HepG2 (cell line): ENCODE data around the gene LYRM4. TPM values are rescaled to one million over a fixed set of nuclear protein-coding genes. Genes with fewer than 3 reads are reported as not detected.

ENCODE experiments used
- ATAC-seq: fragments of 200-7000 bp; cut with Tn5 transposase; 3 replicates; pipeline ENCODE4 v1.9.1; 2020; ENCODE audit warnings: mild to moderate bottlenecking, moderate library complexity
- BruUV-seq: library from RNA; stranded (reverse); fragments of 400-500 nt; replicated peaks from 2 replicates; lab custom pipeline; 2021; lab: Mats Ljungman, UMichigan
- CTCF ChIA-PET: fragments of 300-600 bp; formaldehyde crosslinking; extraction: SDS; loops from one replicate; lab custom pipeline; 2021; ENCODE audit warnings: low total read pairs, inconsistent platforms, low intra/inter-chr PET ratio; lab: Yijun Ruan, JAX
- POLR2A ChIA-PET: fragments of 350-600 bp; sonication (Branson Sonifier 250); formaldehyde crosslinking; loops from one replicate; lab custom pipeline; 2020; ENCODE audit warnings: antibody characterized with exemption, inconsistent platforms; lab: Yijun Ruan, JAX
- DNase-seq: peaks from one replicate; pipeline ENCODE4 v3.0.0-alpha.2; 2015; ENCODE audit warnings: low spot score
- FAIRE-seq: peaks from 3 replicates; lab custom pipeline; 2011; peaks lifted over from hg19 to GRCh38; lab: Jason Lieb, UNC
- H2AFZ ChIP-seq: one replicate; pipeline ENCODE4 v1.6.1; 2011; ENCODE audit warnings: low read length, inconsistent platforms
- H3K27ac ChIP-seq: fragments of 300-600 bp; 3 replicates; pipeline ENCODE4 v1.8.0; 2011; ENCODE audit warnings: mixed run types, mild to moderate bottlenecking, mixed read lengths, low read length, inconsistent platforms; ENCODE audit not compliant: insufficient read depth; ENCODE audit errors: extremely low read length
- H3K27me3 ChIP-seq, 2 experiments: fragments of 200-600 bp in 1 of 2; 2 replicates in 1 of 2; 3 replicates in 1 of 2; pipeline versions ENCODE4 v1.6.0 to v1.8.0; 2011; ENCODE audit warnings: low read length in 2 of 2, mild to moderate bottlenecking in 2 of 2, moderate library complexity in 2 of 2, inconsistent platforms in 1 of 2; ENCODE audit not compliant: insufficient read depth in 2 of 2, control insufficient read depth in 1 of 2
- H3K36me3 ChIP-seq, 2 experiments: fragments of 200-600 bp in 1 of 2; replicated peaks in 1 of 2; 2 replicates in 1 of 2; 3 replicates in 1 of 2; pipeline versions ENCODE4 v1.5.1 to v1.8.0; 2011; ENCODE audit warnings: low read length in 2 of 2, inconsistent platforms in 1 of 2; ENCODE audit not compliant: insufficient read depth in 2 of 2, control insufficient read depth in 1 of 2
- H3K4me1 ChIP-seq: 2 replicates; pipeline ENCODE4 v1.5.1; 2012; ENCODE audit warnings: low read length, inconsistent platforms; ENCODE audit not compliant: insufficient read depth
- H3K4me2 ChIP-seq: 2 replicates; pipeline ENCODE4 v1.6.0; 2011; ENCODE audit warnings: low read depth, low read length, inconsistent platforms
- H3K4me3 ChIP-seq, 3 experiments: fragments of 200-600 bp in 1 of 3; sonication (generic), shearing (Covaris generic) in 1 of 3; replicated peaks in 1 of 3; 2 replicates each; pipeline ENCODE4 v1.5.1; 2011 to 2016; ENCODE audit warnings: low read length in 3 of 3, inconsistent platforms in 2 of 3, low read depth in 2 of 3, mild to moderate bottlenecking in 2 of 3, control low read depth in 1 of 3, mixed read lengths in 1 of 3; ENCODE audit not compliant: insufficient read depth in 1 of 3
- H3K79me2 ChIP-seq: one replicate; pipeline ENCODE4 v1.6.1; 2011; ENCODE audit warnings: low read length, inconsistent platforms; ENCODE audit not compliant: insufficient read depth
- H3K9ac ChIP-seq: 2 replicates; pipeline ENCODE4 v1.6.0; 2011; ENCODE audit warnings: mild to moderate bottlenecking, low read depth, low read length, inconsistent platforms; ENCODE audit not compliant: insufficient read depth
- H3K9me3 ChIP-seq: 2 replicates; pipeline ENCODE4 v1.5.1; 2012; ENCODE audit warnings: mild to moderate bottlenecking, low read length
- H4K20me1 ChIP-seq: 2 replicates; pipeline ENCODE4 v1.6.0; 2011; ENCODE audit warnings: inconsistent platforms, mild to moderate bottlenecking, low read length, moderate library complexity; ENCODE audit not compliant: insufficient read depth
- BCL3 ChIP-seq: sonication (generic); formaldehyde crosslinking; IDR thresholded peaks from 2 replicates; pipeline ENCODE4 v1.5.1; 2020; ENCODE audit warnings: mild to moderate bottlenecking, missing genetic modification reagents, moderate library complexity
- CBFB ChIP-seq: sonication (generic); formaldehyde crosslinking; IDR thresholded peaks from 2 replicates; pipeline ENCODE4 v1.4.0; 2020; ENCODE audit warnings: missing genetic modification reagents
- CENPBD1 ChIP-seq: sonication (generic); formaldehyde crosslinking; IDR thresholded peaks from 2 replicates; pipeline ENCODE4 v1.8.0; 2022; ENCODE audit warnings: missing genetic modification reagents, low read depth, mild to moderate bottlenecking, borderline replicate concordance
- HCFC1 ChIP-seq: fragments of 150-350 bp; IDR thresholded peaks from 2 replicates; pipeline ENCODE4 v1.6.1; 2014; ENCODE audit warnings: low read depth, low read length
- KMT2A ChIP-seq: sonication (generic); formaldehyde crosslinking; IDR thresholded peaks from 2 replicates; pipeline ENCODE4 v1.4.0; 2020; ENCODE audit warnings: missing genetic modification reagents
- MXD4 ChIP-seq: IDR thresholded peaks from 2 replicates; pipeline ENCODE4 v1.6.1; 2016; ENCODE audit warnings: mild to moderate bottlenecking, missing biosample characterization, missing genetic modification reagents
- NFE2L1 ChIP-seq: sonication (generic); formaldehyde crosslinking; IDR thresholded peaks from 2 replicates; pipeline ENCODE4 v1.4.0; 2020; ENCODE audit warnings: missing genetic modification reagents, mild to moderate bottlenecking, borderline replicate concordance
- RBM22 ChIP-seq: fragments of 200-400 bp; formaldehyde crosslinking; optimal IDR thresholded peaks from 2 replicates; pipeline ENCODE3; 2017; ENCODE audit warnings: mild to moderate bottlenecking, low read length, moderate library complexity
- SNAPC2 ChIP-seq: sonication (generic); formaldehyde crosslinking; IDR thresholded peaks from 2 replicates; pipeline ENCODE4 v1.8.1; 2022; ENCODE audit warnings: mild to moderate bottlenecking, missing genetic modification reagents
- SOX13 ChIP-seq, 3 experiments: fragments of 450-650 bp in 1 of 3; sonication (generic) in 1 of 3; formaldehyde crosslinking in 1 of 3; IDR thresholded peaks in 2 of 3; conservative IDR thresholded peaks in 1 of 3; 2 replicates each; pipeline versions ENCODE4 v1.5.0 to v1.6.1; 2016 to 2020; ENCODE audit warnings: antibody characterized with exemption in 1 of 3, mild to moderate bottlenecking in 1 of 3, missing compliant biosample characterization in 1 of 3, missing genetic modification reagents in 1 of 3, moderate library complexity in 1 of 3
- XRCC5 ChIP-seq: fragments of 200-400 bp; formaldehyde crosslinking; optimal IDR thresholded peaks from 2 replicates; pipeline ENCODE3; 2017; ENCODE audit warnings: mild to moderate bottlenecking, low read length
- ZBTB21 ChIP-seq: sonication (generic); formaldehyde crosslinking; IDR thresholded peaks from 2 replicates; pipeline ENCODE4 v1.4.0; 2020; ENCODE audit warnings: missing genetic modification reagents
- ZC3H4 ChIP-seq: sonication (generic); formaldehyde crosslinking; IDR thresholded peaks from 2 replicates; pipeline ENCODE4 v1.4.0; 2020; ENCODE audit warnings: missing genetic modification reagents, borderline replicate concordance
- ZMYM2 ChIP-seq: sonication (generic); formaldehyde crosslinking; IDR thresholded peaks from 2 replicates; pipeline ENCODE4 v1.8.0; 2022; ENCODE audit warnings: mild to moderate bottlenecking, missing genetic modification reagents
- ZNF550 ChIP-seq: sonication (generic); formaldehyde crosslinking; IDR thresholded peaks from 2 replicates; pipeline ENCODE4 v1.4.0; 2020; ENCODE audit warnings: mild to moderate bottlenecking, missing genetic modification reagents, borderline replicate concordance
- ZNF816 ChIP-seq: sonication (generic); formaldehyde crosslinking; IDR thresholded peaks from 2 replicates; pipeline ENCODE4 v1.8.0; 2022; ENCODE audit warnings: missing genetic modification reagents, mild to moderate bottlenecking, borderline replicate concordance
- WGBS: methylation state at CpG from one replicate; pipeline ENCODE4 v1.1.6; 2017; ENCODE audit warnings: low lambda C conversion rate; 5-methylcytosine and 5-hydroxymethylcytosine counted together
- in situ Hi-C: cut with HindIII; loops from 2 replicates; pipeline ENCODE4 v1.10.0; 2017; ENCODE audit warnings: low pct_unique_long_range_greater_than_20kb; ENCODE audit not compliant: extremely low pct_ligation_motif_present
- intact Hi-C: fragments of 100-400 bp; cut with micrococcal nuclease; formaldehyde crosslinking; loops from one replicate; pipeline ENCODE4 v1.10.0; 2022; ENCODE audit not compliant: unreplicated experiment
- polyA plus RNA-seq, 8 experiments: library from polyadenylated mRNA; depleted of rRNA in 3 of 8; stranded (reverse) in 7 of 8; unstranded in 1 of 8; fragments of >200 nt; fragmentation: Illumina TruSeq in 4 of 8; extraction: Trizol in 4 of 8; gene quantifications; 2 replicates each; pipeline versions ENCODE4 v1.2.1 to v1.2.3, GENCODE V29; 2011 to 2016; ENCODE audit warnings: low read depth in 4 of 8, missing spikeins in 1 of 8, mixed read lengths in 1 of 8; ENCODE audit not compliant: insufficient read depth in 1 of 8
- total RNA-seq, 5 experiments: library from RNA; depleted of rRNA; stranded (reverse); fragments of >200 nt; fragmentation: Illumina TruSeq; extraction: Trizol; gene quantifications; 2 replicates each; pipeline ENCODE4 v1.2.3, GENCODE V29; 2016; ENCODE audit warnings: low read depth in 1 of 5

The LYRM4 gene
- total and polyA plus RNA-seq, 2 of the 13 experiments (the other 11 are each of a cell fraction or from before 2014, with no cell fraction given), result 64.6 to 67.5 TPM

- H3K36me3 ChIP-seq, result peaks cover 2% of the 10 kb centered on the region in 2 experiments; a peak in 2 of 5 replicates
- H3K27ac ChIP-seq, result no peak overlapping the region
- DNase-seq (no peak), ATAC-seq (no peak), FAIRE-seq (no peak)
- no peak for TF ChIP-seq ZNF550 (CRISPR knock-in tag)
- TF ChIP-seq CBFB (CRISPR knock-in tag), result no peak
- in situ Hi-C loops (loop anchor here (5.0 kb wide), 1 partner anchor 231 kb away; no protein-coding TSS in a partner anchor), intact Hi-C loops (no loop called here)
- no peak overlapping the region for H3K4me2 ChIP-seq
- ChIA-PET CTCF (no interaction called here), POLR2A (no interaction called here)
- H3K27me3 ChIP-seq, result no peaks in the 10 kb centered on the region
- 0 out of 2 replicates have a peak, but pooled peaks cover under 1% of the 10 kb centered on the region for H3K4me1 ChIP-seq
- H3K4me3 ChIP-seq, result no peak overlapping the region
- H3K9me3 ChIP-seq, result no peaks in the 10 kb centered on the region
- no peaks in the 10 kb centered on the region for H3K79me2 ChIP-seq
- no TSS peak for BruUV-seq
- H2AFZ ChIP-seq, result no peak overlapping the region
- no peaks in the 10 kb centered on the region for H4K20me1 ChIP-seq
- H3K9ac ChIP-seq, result no peak overlapping the region
- 94% methylated on average over 4 of the region's 4 CpGs for WGBS
These were observed 114.4 kb downstream of the LYRM4 start for GRCh38 chr6:5146398-5146797.

- no TSS peak for BruUV-seq
- Histone ChIP-seq H3K4me3 (no peak overlapping the region), H3K36me3 (peaks cover 2% of the 10 kb centered on the region in 2 experiments; a peak in 2 of 5 replicates), H4K20me1 (no peaks in the 10 kb centered on the region), H3K27ac (no peak overlapping the region), H3K9ac (no peak overlapping the region), H3K27me3 (no peaks in the 10 kb centered on the region), H2AFZ (no peak overlapping the region), H3K4me1 (peaks cover 26% of the 10 kb centered on the region), H3K4me2 (no peak overlapping the region), H3K79me2 (no peaks in the 10 kb centered on the region), H3K9me3 (no peaks in the 10 kb centered on the region)
- CTCF ChIA-PET, result interaction anchor here (0.9 to 1.9 kb wide), 6 partner anchors 29 to 259 kb away, joined by 3 to 16 read pairs (median 7); no protein-coding TSS in a partner anchor
- ATAC-seq (peak; percentile 80), FAIRE-seq (peak; percentile 83), DNase-seq (peak; percentile 75)
- 48% methylated on average over 9 of the region's 9 CpGs for WGBS
- intact Hi-C loops, result loop anchor here (1.0 to 5.0 kb wide), 6 partner anchors 64 to 259 kb away; partner anchors contain the start of genes FARS2 and LYRM4
- in situ Hi-C loops, result loop anchor here (5.0 kb wide), 1 partner anchor 159 kb away; no protein-coding TSS in a partner anchor
- POLR2A ChIA-PET, result interaction anchor here (0.6 to 0.7 kb wide), 2 partner anchors 85 to 116 kb away, joined by 3 read pairs; partner anchors contain the start of gene LYRM4
- TF ChIP-seq CENPBD1, result no peak
- no peak for TF ChIP-seq ZMYM2 (CRISPR knock-in tag)
- no peak for TF ChIP-seq RBM22
- no peak for TF ChIP-seq HCFC1
- peak; percentile 57; the same call in 1 of the 2 replicates for TF ChIP-seq MXD4 (CRISPR knock-in tag)
- peak; percentile 63 for TF ChIP-seq XRCC5
- no peak for TF ChIP-seq SOX13 (IDR thresholded peaks at IDR 0.05)
- 0 out of 4 replicates have a peak, but pooled peaks of 1 of the 2 experiments have one; percentile 20 for TF ChIP-seq SOX13 (CRISPR knock-in tag; conservative IDR thresholded peaks at IDR 0.05 in 1 of 2, IDR thresholded peaks at IDR 0.05 in 1 of 2)
- no peak for TF ChIP-seq SNAPC2
- TF ChIP-seq ZBTB21 (CRISPR knock-in tag), result no peak
- TF ChIP-seq KMT2A, result 0 out of 2 replicates have a peak, but pooled peaks have one; percentile 39
- TF ChIP-seq ZC3H4 (CRISPR knock-in tag), result no peak
- TF ChIP-seq NFE2L1 (CRISPR knock-in tag), result no peak
- TF ChIP-seq ZNF816 (CRISPR knock-in tag), result no peak
- no peak for TF ChIP-seq BCL3 (CRISPR knock-in tag)
These were observed 117.0 kb downstream of the LYRM4 start for GRCh38 chr6:5143634-5144311.
